ENCODE data around the gene MRC2.
"Not testable (repeated sequence)": the region's sequence is repeated elsewhere in the genome, so short reads cannot be mapped to it uniquely, and the experiment has no call there.

MRC2 gene

GRCh38 chr17:62698459-62698858 lies 71.0 kb downstream of the MRC2 start:
- H3K4me1 Mint-ChIP-seq; H3K4me3 Mint-ChIP-seq; H3K9me3 Mint-ChIP-seq; H3K36me3 Mint-ChIP-seq; DNase-seq (ENCODE audit: low spot score in 2 of 2); H3K27ac Mint-ChIP-seq; ATAC-seq (ENCODE audit: low read depth): not testable (repeated sequence)
- peaks cover 13% of the 10 kb centered on the region for H3K27me3 Mint-ChIP-seq

GRCh38 chr17:62700964-62701705 lies 73.7 kb downstream of the MRC2 start:
- DNase-seq (ENCODE audit: low spot score in 2 of 2) (no peak), ATAC-seq (ENCODE audit: low read depth) (no peak)
- Mint-ChIP-seq H3K27ac (no peak overlapping the region), H3K36me3 (no peaks in the 10 kb centered on the region), H3K27me3 (peaks cover 7% of the 10 kb centered on the region), H3K9me3 (no peaks in the 10 kb centered on the region), H3K4me3 (no peak overlapping the region), H3K4me1 (peaks cover 3% of the 10 kb centered on the region)

- Mint-ChIP-seq H3K4me1 (peaks cover 3% of the 10 kb centered on the region), H3K4me3 (no peak overlapping the region), H3K36me3 (no peaks in the 10 kb centered on the region), H3K27ac (no peak overlapping the region), H3K27me3 (peaks cover 9% of the 10 kb centered on the region), H3K9me3 (no peaks in the 10 kb centered on the region)
- ATAC-seq (ENCODE audit: low read depth) = no peak
- no peak for DNase-seq (ENCODE audit: low spot score in 2 of 2)
These were observed 74.2 kb downstream of the MRC2 start for GRCh38 chr17:62701706-62702085.

- H3K4me3 Mint-ChIP-seq = peak overlapping the region; percentile 75
- H3K36me3 Mint-ChIP-seq = no peaks in the 10 kb centered on the region
- peaks cover 3% of the 10 kb centered on the region for H3K4me1 Mint-ChIP-seq
- DNase-seq (ENCODE audit: low spot score in 2 of 2) = no peak
- H3K27me3 Mint-ChIP-seq = peaks cover 14% of the 10 kb centered on the region
- H3K9me3 Mint-ChIP-seq = no peaks in the 10 kb centered on the region
- H3K27ac Mint-ChIP-seq = no peak overlapping the region
- no peak for ATAC-seq (ENCODE audit: low read depth)
These were observed 75.3 kb downstream of the MRC2 start for GRCh38 chr17:62702746-62703260.

- Mint-ChIP-seq H3K9me3 (no peaks in the 10 kb centered on the region), H3K36me3 (no peaks in the 10 kb centered on the region), H3K4me1 (peaks cover 3% of the 10 kb centered on the region), H3K27ac (no peak overlapping the region), H3K4me3 (peak overlapping the region; percentile 75), H3K27me3 (peaks cover 14% of the 10 kb centered on the region)
- DNase-seq (ENCODE audit: low spot score in 2 of 2) = no peak
- peak; percentile 12 for ATAC-seq (ENCODE audit: low read depth)
These were observed 75.8 kb downstream of the MRC2 start for GRCh38 chr17:62703261-62703775.

GRCh38 chr17:62703776-62704380 lies 76.4 kb downstream of the MRC2 start:
- Mint-ChIP-seq H3K9me3 (no peaks in the 10 kb centered on the region), H3K36me3 (no peaks in the 10 kb centered on the region), H3K27me3 (peaks cover 14% of the 10 kb centered on the region), H3K4me1 (peaks cover 3% of the 10 kb centered on the region), H3K27ac (no peak overlapping the region), H3K4me3 (peak overlapping the region; percentile 75)
- DNase-seq (ENCODE audit: low spot score in 2 of 2) (peak; percentile 68 to 86), ATAC-seq (ENCODE audit: low read depth) (peak; percentile 91)

GRCh38 chr17:62704381-62704971 lies 77.0 kb downstream of the MRC2 start:
- H3K36me3 Mint-ChIP-seq = no peaks in the 10 kb centered on the region
- no peak overlapping the region for H3K27ac Mint-ChIP-seq
- no peaks in the 10 kb centered on the region for H3K9me3 Mint-ChIP-seq
- peak overlapping the region; percentile 75 for H3K4me3 Mint-ChIP-seq
- peak in 1 of 2 donors; percentile 19 for DNase-seq (ENCODE audit: low spot score in 2 of 2)
- H3K4me1 Mint-ChIP-seq = peaks cover 3% of the 10 kb centered on the region
- peaks cover 12% of the 10 kb centered on the region for H3K27me3 Mint-ChIP-seq
- no peak for ATAC-seq (ENCODE audit: low read depth)

GRCh38 chr17:62705156-62705777 lies 77.8 kb downstream of the MRC2 start:
- ATAC-seq (ENCODE audit: low read depth) = no peak
- Mint-ChIP-seq H3K27ac (no peak overlapping the region), H3K27me3 (peaks cover 10% of the 10 kb centered on the region), H3K4me1 (peaks cover 3% of the 10 kb centered on the region), H3K36me3 (no peaks in the 10 kb centered on the region), H3K4me3 (peak overlapping the region; percentile 67), H3K9me3 (no peaks in the 10 kb centered on the region)
- no peak for DNase-seq (ENCODE audit: low spot score in 2 of 2)

GRCh38 chr17:62705778-62706597 lies 78.5 kb downstream of the MRC2 start:
- no peak for DNase-seq (ENCODE audit: low spot score in 2 of 2)
- Mint-ChIP-seq H3K27ac (no peak overlapping the region), H3K9me3 (no peaks in the 10 kb centered on the region), H3K4me3 (no peak overlapping the region), H3K4me1 (peaks cover 3% of the 10 kb centered on the region), H3K36me3 (no peaks in the 10 kb centered on the region), H3K27me3 (peaks cover 8% of the 10 kb centered on the region)
- no peak for ATAC-seq (ENCODE audit: low read depth)

GRCh38 chr17:62706598-62707424 lies 79.3 kb downstream of the MRC2 start:
- Mint-ChIP-seq H3K4me3 (no peak overlapping the region), H3K4me1 (peaks cover 3% of the 10 kb centered on the region), H3K36me3 (no peaks in the 10 kb centered on the region), H3K27ac (no peak overlapping the region), H3K27me3 (peaks cover 8% of the 10 kb centered on the region), H3K9me3 (no peaks in the 10 kb centered on the region)
- DNase-seq (ENCODE audit: low spot score in 2 of 2) (no peak), ATAC-seq (ENCODE audit: low read depth) (no peak)

GRCh38 chr17:62707425-62707739 lies 79.9 kb downstream of the MRC2 start:
- Mint-ChIP-seq H3K9me3 (no peaks in the 10 kb centered on the region), H3K36me3 (no peaks in the 10 kb centered on the region), H3K4me1 (peaks cover 3% of the 10 kb centered on the region), H3K27ac (no peak overlapping the region), H3K4me3 (no peak overlapping the region), H3K27me3 (peaks cover 8% of the 10 kb centered on the region)
- no peak for DNase-seq (ENCODE audit: low spot score in 2 of 2)
- ATAC-seq (ENCODE audit: low read depth) = no peak

GRCh38 chr17:62708587-62708986 lies 81.1 kb downstream of the MRC2 start:
- H3K27me3 Mint-ChIP-seq = peaks cover 10% of the 10 kb centered on the region
- no peaks in the 10 kb centered on the region for H3K36me3 Mint-ChIP-seq
- DNase-seq (ENCODE audit: low spot score in 2 of 2) (no peak), ATAC-seq (ENCODE audit: low read depth) (no peak)
- no peaks in the 10 kb centered on the region for H3K9me3 Mint-ChIP-seq
- H3K27ac Mint-ChIP-seq = no peak overlapping the region
- peaks cover under 1% of the 10 kb centered on the region for H3K4me1 Mint-ChIP-seq
- H3K4me3 Mint-ChIP-seq = no peak overlapping the region

- no peak for DNase-seq (ENCODE audit: low spot score in 2 of 2)
- ATAC-seq (ENCODE audit: low read depth) = no peak
- Mint-ChIP-seq H3K27ac (no peak overlapping the region), H3K27me3 (peaks cover 4% of the 10 kb centered on the region), H3K4me1 (no peaks in the 10 kb centered on the region), H3K4me3 (no peak overlapping the region), H3K36me3 (no peaks in the 10 kb centered on the region), H3K9me3 (no peaks in the 10 kb centered on the region)
These were observed 84.7 kb downstream of the MRC2 start for GRCh38 chr17:62712171-62712581.
